Psoas muscle (tissue), 8 donors: ENCODE measurements around the gene CATSPERB. TPM values are rescaled to one million over a fixed set of nuclear protein-coding genes. Genes with fewer than 3 reads are reported as not detected.
"Not testable (repeated sequence)": the region's sequence is repeated elsewhere in the genome, so short reads cannot be mapped to it uniquely, and the experiment has no call there.

Experiments used
- ATAC-seq, 4 donors: fragments of 200-7000 bp; cut with Tn5 transposase; one replicate each; pipeline ENCODE4 v1.9.1; 2020; ENCODE audit warnings: moderate library complexity in 3 of 4, mild to moderate bottlenecking in 2 of 4
- DNase-seq, 2 donors: peaks; one replicate each; pipeline ENCODE4 v3.0.0-alpha.2; 2020
- H3K27ac ChIP-seq: fragments of 200-600 bp; one replicate; pipeline ENCODE4 v1.8.0; 2022
- H3K27me3 ChIP-seq, 3 donors: fragments of 200-600 bp in 1 of 3; one replicate each; pipeline versions ENCODE4 v1.6.1 to v1.8.0; 2013 to 2022; ENCODE audit warnings: low read length in 2 of 3, mild to moderate bottlenecking in 2 of 3, moderate library complexity in 1 of 3; ENCODE audit not compliant: insufficient read depth in 3 of 3
- H3K36me3 ChIP-seq, 2 donors: fragments of 200-600 bp in 1 of 2; one replicate each; pipeline versions ENCODE4 v1.6.1 to v1.8.0; 2013 to 2022; ENCODE audit warnings: low read depth in 1 of 2, mild to moderate bottlenecking in 1 of 2, moderate library complexity in 1 of 2; ENCODE audit not compliant: insufficient read depth in 1 of 2
- H3K4me1 ChIP-seq: fragments of 200-600 bp; one replicate; pipeline ENCODE4 v1.8.0; 2022
- H3K4me3 ChIP-seq: fragments of 200-600 bp; one replicate; pipeline ENCODE4 v1.8.0; 2022; ENCODE audit warnings: mild to moderate bottlenecking
- H3K9me3 ChIP-seq: fragments of 200-600 bp; one replicate; pipeline ENCODE4 v1.8.0; 2022
- WGBS, 3 donors: extraction: QIAGEN DNeasy Blood & Tissue Kit; methylation state at CpG; one replicate each; pipeline versions ENCODE4 v1.1.6 to v1.1.7; 2013; 5-methylcytosine and 5-hydroxymethylcytosine counted together
- intact Hi-C, 2 donors: fragments of 100-400 bp; cut with DNase I; formaldehyde crosslinking; loops; one replicate each; pipeline versions ENCODE4 v1.11.0 to v1.14.2; 2022
- polyA plus RNA-seq, 3 donors: library from polyadenylated mRNA; stranded (reverse); fragments of 200-250 nt; gene quantifications; one replicate each; pipeline ENCODE4 v1.2.3, GENCODE V29; 2013
- total RNA-seq, 4 donors: library from RNA; stranded (reverse); fragmentation: NEBNext Ultra II Directional in 2 of 4; extraction: Animal tissue kit (Norgen Biotek cat#: 25700) in 2 of 4; gene quantifications; one replicate each; pipeline versions ENCODE4 v1.2.1 to v1.2.4, GENCODE V29; 2021 to 2023
- TF ChIP-seq, protein P1 (sequence below): fragments of 200-600 bp; IDR thresholded peaks from one replicate; pipeline ENCODE4 v1.8.0; 2022; ENCODE audit warnings: antibody characterized with exemption
- donor health status: healthy with polysubstance abuse.
- donor health status: DM: no; HTN: no; CAD: no; lungs with moderate emphysema.
- donor health status: Bipolar disorder and iron deficiency.
- donor health status: healthy.
- donor health status: DM: yes; HTN: yes; CAD: no.
- donor health status: DM: no; HTN: no; CAD: no.
- donor health status: DM: no; HTN: no; CAD: no.
- donor health status: DM: yes; HTN: yes; CAD: no.

Gene CATSPERB
- total and polyA plus RNA-seq, 7 donors: 0.03 to 0.52 (median 0.20) TPM

DNA sequence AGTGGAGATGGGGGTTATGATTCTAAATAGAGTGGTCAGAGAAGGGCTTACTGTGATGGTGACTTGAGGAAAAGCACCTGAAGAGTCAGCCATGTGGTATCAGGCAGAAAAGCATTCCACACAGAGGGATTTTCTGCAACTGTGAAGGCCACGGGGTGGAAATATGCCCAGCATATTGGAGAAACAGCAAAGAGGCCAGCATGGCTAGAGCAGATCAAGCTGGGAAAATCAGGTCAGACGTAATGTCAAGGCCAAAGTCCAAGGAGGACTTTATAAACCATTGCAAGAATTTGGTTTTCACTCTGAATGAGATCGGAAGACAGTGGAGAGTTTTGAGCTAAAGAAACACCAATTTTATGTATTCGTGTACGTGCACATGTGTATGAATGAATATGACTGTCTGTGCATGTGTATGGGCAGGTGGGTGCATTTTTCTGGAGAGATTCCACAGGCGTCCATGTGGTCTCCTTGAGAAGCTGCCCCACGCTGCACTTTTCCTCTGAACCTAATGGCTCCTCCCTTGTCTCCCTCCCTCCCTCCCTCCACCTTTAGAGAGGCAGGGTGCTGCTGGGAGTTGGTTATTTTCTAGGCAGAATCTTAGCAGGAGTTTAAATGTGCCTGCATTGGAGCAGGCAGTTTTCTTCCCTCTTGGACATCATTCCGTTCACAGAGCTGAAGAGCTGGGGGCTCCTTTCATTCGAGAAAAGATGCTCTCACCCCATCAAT lies 124.4 kb downstream of the CATSPERB start:
- no peaks in the 10 kb centered on the region for H3K36me3 ChIP-seq
- intact Hi-C loops: no loop called here
- TF ChIP-seq, protein P1, sequence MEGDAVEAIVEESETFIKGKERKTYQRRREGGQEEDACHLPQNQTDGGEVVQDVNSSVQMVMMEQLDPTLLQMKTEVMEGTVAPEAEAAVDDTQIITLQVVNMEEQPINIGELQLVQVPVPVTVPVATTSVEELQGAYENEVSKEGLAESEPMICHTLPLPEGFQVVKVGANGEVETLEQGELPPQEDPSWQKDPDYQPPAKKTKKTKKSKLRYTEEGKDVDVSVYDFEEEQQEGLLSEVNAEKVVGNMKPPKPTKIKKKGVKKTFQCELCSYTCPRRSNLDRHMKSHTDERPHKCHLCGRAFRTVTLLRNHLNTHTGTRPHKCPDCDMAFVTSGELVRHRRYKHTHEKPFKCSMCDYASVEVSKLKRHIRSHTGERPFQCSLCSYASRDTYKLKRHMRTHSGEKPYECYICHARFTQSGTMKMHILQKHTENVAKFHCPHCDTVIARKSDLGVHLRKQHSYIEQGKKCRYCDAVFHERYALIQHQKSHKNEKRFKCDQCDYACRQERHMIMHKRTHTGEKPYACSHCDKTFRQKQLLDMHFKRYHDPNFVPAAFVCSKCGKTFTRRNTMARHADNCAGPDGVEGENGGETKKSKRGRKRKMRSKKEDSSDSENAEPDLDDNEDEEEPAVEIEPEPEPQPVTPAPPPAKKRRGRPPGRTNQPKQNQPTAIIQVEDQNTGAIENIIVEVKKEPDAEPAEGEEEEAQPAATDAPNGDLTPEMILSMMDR: no peak
- no peak for ATAC-seq
- 70 to 78% (median 77%) methylated on average over 9 of the region's 9 CpGs for WGBS, 3 donors
- no peaks in the 10 kb centered on the region for H3K4me1 ChIP-seq
- H3K27ac ChIP-seq: no peak overlapping the region
- H3K4me3 ChIP-seq: no peak overlapping the region
- DNase-seq: no peak
- H3K27me3 ChIP-seq: no peaks in the 10 kb centered on the region
- H3K9me3 ChIP-seq: no peaks in the 10 kb centered on the region

DNA sequence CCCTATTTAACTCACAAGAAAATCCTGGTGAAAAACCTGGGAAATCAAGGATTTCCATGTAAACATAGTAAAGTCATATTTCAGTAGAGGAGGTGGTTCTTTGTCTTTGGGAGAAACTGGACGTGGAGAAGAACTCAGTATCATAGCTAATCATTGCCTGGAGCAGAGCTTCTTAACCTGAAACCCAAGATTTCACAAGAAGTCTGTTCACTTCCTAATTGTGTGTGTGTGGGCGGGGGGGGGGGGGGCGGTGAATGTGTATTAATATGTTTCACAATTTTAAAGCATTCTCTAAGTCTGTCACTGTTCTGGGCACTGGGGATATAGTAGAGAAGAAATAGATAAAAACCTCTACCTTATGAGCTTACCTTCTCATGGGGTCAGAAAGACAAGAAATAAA lies 125.0 kb downstream of the CATSPERB start:
- WGBS, 3 donors: 57 to 79% (median 62%) methylated on average over 3 of the region's 3 CpGs
- TF ChIP-seq, protein P1: no peak
- Histone ChIP-seq H3K9me3 (no peaks in the 10 kb centered on the region), H3K27ac (no peak overlapping the region), H3K27me3 (no peaks in the 10 kb centered on the region), H3K4me3 (no peak overlapping the region), H3K4me1 (no peaks in the 10 kb centered on the region), H3K36me3 (no peaks in the 10 kb centered on the region)
- intact Hi-C loops: no loop called here
- DNase-seq: no peak
- ATAC-seq: no peak

DNA sequence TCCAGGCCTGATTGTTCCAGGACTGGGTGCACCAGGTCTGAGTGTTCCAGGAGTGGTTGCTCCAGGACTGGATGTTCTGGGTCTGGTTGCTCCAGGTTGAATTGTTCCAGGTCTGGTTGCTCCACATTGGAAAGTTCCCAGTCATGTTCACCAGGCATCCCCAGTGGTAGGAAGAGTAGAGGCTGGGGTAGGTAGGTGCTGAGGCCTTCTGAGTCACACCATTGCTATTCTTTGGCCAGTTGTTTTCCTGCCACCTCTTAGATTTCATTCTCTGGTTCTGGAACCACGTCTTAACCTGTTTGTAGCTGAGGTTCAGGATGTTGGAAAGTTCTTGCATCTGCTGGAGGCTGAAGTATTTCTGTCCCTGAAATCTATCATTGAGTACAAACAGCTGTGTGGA lies 127.3 kb downstream of the CATSPERB start:
- DNase-seq, H3K27ac ChIP-seq, H3K4me3 ChIP-seq, H3K27me3 ChIP-seq, intact Hi-C loops, H3K36me3 ChIP-seq, ATAC-seq, H3K9me3 ChIP-seq, H3K4me1 ChIP-seq: not testable (repeated sequence)
- WGBS, 3 donors: 68 to 89% (median 75%) methylated on average over 1 of the region's 1 CpG

DNA sequence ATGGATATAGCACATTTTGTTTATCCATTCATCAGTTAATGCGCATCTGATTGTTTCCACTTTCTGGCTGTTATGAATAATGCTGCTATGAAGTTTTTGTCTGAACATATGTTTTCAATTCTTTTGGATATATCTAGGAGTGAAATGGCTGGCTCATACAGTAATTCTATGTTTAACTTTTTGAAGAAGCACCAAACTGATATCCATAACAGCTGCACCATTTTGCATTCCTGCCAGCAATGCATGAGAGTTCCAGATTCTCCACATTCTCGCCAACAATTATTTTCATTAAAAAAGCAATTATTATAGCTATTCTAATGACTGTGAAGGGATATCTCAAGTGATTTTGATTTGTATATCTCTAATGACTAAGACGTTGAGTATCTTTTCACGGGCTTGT lies 131.9 kb downstream of the CATSPERB start:
- TF ChIP-seq, protein P1: no peak
- 28 to 33% (median 32%) methylated on average over 4 of the region's 4 CpGs for WGBS, 3 donors
- intact Hi-C loops: no loop called here

DNA sequence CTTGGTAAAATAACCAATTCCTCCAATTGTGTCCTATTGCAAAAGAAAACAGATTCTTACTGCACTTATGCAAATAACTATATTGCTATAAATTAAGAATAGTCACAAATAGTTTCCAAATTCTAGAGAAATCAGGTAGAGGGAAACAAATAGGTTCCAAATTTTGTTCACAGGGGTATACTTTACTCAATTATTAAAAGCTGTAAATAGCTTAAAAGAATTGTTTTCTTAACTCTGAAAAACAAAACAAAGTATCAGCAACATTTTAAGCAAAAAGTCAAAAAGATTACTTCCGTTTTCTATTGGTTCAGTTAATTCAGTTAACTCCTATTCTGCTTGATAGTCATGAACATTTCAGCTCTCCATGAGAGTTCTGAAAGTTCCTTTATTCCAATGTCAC lies 136.2 kb downstream of the CATSPERB start:
- TF ChIP-seq, protein P1: no peak
- DNase-seq: no peak
- intact Hi-C loops: no loop called here
- H3K27me3 ChIP-seq: no peaks in the 10 kb centered on the region
- peaks cover 8% of the 10 kb centered on the region for H3K9me3 ChIP-seq
- no peak for ATAC-seq
- H3K4me1 ChIP-seq: no peaks in the 10 kb centered on the region
- no peaks in the 10 kb centered on the region for H3K36me3 ChIP-seq
- H3K27ac ChIP-seq: no peak overlapping the region
- no peak overlapping the region for H3K4me3 ChIP-seq
- WGBS, 3 donors: 84 to 93% (median 87%) methylated on average over 1 of the region's 1 CpG

More for the DNA sequence above, 131.9 kb downstream of the CATSPERB start:
- DNase-seq: no peak
- Histone ChIP-seq H3K4me3 (no peak overlapping the region), H3K4me1 (no peaks in the 10 kb centered on the region), H3K27me3 (no peaks in the 10 kb centered on the region), H3K36me3 (no peaks in the 10 kb centered on the region), H3K27ac (no peak overlapping the region), H3K9me3 (peaks cover 8% of the 10 kb centered on the region)
- ATAC-seq: no peak

DNA sequence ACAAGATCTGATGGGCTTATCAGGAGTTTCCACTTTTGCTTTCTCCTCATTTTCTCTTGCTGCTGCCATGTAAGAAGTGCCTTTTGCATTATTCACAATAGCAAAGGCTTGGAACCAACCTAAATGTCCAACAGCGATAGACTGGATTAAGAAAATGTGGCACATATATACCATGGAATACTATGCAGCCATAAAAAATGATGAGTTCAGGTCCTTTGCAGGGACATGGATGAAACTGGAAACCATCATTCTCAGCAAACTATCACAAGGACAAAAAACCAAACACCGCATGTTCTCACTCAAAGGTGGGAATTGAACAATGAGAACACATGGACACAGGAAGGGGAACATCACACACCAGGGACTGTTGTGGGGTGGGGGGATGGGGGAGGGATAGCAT lies 137.9 kb downstream of the CATSPERB start:
- H3K4me3 ChIP-seq, H3K4me1 ChIP-seq, H3K9me3 ChIP-seq, H3K36me3 ChIP-seq, H3K27ac ChIP-seq, intact Hi-C loops, ATAC-seq, H3K27me3 ChIP-seq, DNase-seq: not testable (repeated sequence)
- 93 to 98% (median 93%) methylated on average over 2 of the region's 2 CpGs for WGBS, 3 donors
